Measurements from ENCODE around the gene AKAP13.
"Not testable (repeated sequence)": the region's sequence is repeated elsewhere in the genome, so short reads cannot be mapped to it uniquely, and the experiment has no call there.

The AKAP13 gene

DNA sequence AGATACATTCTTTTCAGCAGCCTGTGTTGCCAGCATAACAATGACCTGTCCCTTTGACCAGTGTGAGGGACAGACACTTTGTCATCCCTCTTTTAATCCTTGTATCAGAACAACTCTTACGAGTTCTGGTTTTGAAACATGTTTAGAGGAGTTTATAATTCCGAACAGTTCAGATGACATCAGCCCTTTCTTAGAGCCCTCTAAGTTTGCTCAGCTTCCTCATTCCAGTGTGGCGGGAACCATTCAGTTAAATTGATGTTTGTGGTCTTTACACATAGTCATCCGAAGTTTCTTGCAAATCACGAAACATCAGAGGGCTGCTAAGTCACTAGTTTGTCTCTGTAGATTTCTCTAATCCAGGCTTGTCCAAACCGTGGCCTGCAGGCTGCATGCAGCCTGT is 102.5 kb downstream of the AKAP13 start:
- DNase-seq: no peak

DNA sequence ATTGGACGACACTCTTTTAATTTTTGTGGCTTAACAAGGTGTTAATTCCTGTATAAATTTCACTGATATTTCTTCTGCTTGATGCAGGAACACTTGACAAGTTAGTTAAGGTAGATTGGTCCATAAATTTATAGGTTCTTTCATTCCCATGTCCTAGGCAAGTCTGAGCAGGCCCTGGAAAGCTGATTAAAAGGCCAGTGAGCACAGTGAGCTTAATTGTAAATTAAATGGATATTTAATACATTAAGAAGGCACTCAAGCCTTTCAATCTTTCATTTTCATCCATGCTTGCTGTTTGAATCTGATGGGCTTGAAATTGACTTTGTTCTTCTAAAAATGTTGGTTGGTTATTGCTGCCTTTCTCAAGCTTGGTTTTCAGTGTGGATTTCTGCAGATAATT is 103.6 kb downstream of the AKAP13 start:
- DNase-seq: not testable (repeated sequence)

DNA sequence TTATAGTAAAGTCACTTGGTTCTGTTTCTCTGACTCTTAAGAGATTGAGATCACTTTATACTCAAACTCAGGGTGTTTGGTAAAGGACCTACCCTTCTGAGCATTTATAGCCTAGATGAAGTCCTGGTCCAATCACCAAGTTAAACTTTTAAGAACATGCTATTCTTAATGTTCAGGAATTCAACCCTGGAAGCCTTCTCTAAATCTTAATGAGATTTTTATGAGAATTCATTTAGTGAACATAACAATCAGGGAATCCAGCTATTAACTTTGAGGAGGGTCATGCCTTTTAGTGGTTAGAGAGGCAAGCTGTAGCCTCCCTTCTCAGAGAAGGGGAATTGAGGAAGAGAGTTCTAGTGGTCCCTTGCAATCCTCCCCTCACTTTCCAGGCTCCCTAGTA is 104.5 kb downstream of the AKAP13 start:
- DNase-seq: not testable (repeated sequence)

DNA sequence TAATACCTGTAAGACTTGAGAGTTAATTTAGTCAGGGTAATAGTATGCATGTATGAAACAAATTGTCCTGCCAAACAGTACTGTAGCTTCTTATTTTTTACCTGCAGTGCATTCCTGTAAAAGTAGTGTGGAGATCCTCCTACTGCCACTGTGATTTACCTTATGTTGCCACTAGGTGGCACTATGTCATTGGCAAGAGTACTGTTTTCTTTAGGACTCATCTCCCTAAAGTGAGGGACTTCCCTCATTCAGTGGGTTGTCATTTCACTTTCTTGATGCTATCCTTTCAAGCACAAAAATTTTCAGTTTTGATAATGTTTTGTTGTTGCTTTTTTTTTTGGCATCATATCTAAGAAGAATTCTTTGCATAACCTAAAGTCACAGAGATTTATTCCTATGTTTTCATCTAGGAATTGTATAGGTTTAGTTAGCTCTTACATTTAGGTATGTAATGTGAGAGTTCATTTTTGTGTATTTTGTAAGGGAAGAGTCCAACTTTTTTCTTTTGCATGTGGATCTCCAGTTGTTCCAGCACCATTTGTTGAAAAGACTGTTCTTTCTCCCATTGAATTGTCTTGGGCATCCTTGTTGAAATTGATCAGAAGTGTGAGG is 105.7 kb downstream of the AKAP13 start:
- peak; percentile 21 for DNase-seq

DNA sequence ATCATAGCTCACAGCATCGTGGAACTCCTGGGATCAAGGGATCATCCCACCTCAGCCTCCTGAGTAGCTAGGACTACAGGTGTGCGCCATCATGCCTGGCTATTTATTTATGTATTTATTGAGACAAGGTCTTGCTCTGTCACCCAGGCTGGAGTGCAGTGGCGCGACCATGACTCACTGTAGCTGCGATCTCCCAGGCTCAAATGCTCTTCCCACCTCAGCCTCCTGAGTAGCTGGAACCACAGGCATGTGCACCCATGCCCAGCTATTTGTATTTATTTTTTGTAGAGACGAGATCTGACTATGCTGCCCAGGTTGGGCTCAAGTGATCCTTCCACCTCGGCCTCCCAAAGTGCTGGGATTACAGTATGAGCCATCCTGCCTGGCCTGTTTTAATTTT is 107.4 kb downstream of the AKAP13 start:
- DNase-seq: not testable (repeated sequence)

DNA sequence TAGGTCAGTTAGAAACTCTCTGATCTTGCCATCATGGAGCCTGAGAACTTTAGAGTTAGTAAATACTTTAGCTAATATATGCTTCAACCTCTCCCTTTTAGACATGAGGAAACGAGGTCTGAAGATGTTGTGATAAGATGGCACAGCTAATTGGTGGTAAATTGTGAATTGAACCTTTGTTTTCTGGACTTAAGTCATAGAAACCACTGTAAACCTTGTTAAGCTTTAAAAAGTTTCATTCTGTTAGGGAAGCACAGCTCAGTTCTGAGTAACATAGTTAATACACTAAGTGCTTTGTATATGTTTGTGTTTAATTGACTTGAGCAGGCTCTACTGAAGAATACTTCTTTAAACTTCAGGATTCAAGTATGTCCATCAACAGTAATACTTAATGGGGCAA is 108.6 kb downstream of the AKAP13 start:
- DNase-seq: no peak

DNA sequence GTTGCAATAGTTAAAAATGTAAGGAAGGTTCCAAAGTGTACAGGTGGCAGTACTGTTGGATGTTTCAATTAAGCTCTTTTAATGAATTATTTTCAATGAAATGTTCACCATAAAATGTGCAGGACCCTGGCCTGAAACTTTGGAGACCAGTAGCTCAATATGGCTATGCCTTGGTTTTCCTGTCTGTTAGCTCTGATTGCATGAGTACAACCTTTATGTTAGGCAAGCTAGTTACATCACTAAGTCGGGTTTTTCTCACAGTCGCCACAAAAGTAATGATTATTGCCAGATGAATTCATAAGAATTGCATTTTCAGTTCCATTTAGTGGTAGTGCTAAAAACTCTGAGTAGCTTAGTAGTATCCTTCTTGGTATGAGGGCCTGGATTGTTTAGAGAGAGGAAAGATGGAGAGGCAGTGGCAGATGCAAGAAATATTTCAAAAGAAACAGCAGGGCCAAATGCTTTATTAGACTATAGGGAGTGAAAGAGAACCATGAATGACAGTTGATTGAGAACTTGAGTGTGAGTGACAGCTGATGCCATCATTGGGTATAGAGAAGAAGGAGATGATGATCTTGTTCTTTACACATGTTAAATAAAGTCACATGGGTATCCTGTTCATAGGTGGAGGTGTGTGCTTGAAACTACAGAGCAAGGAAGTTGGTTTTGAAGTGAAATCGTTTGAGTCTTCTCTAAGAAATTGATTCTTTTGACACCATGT is 109.5 kb downstream of the AKAP13 start:
- no peak for DNase-seq

DNA sequence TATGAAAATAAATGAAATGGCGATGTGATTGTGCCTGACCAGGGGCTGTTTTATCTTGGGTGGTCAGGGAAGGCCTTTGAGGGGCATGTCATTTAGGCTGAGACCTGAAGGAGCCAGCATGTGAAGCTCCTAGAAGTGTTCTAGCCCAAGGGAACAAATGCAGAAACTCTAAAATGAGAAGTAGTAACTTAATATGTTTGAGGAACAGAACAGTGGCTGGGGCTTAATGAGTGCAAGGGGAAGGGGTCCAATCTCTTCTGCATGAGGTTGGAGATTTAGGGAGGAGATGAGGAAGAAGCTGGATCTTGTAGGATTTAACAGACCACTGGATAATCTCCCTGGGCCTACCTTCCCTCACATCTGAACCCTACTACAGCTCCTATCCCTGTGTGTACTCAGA is 110.5 kb downstream of the AKAP13 start:
- DNase-seq: no peak

DNA sequence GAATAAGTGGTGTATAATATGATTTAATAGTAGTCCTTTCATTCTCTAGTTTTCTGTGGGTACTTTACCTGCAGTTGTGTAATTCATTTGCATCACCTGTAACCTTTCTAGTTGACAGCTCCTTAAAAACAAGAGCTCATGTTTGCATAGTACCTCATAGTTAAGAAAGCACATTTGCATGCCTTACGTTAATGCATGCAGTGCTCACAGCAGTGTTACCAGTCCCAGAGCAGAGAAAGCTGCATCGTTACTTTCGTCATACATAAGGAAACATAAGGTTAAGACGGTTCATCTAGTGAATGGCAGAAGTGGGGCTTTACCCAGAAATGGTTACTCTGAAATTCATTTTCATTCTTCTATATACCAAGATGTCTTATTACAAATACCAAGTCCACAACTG is 111.3 kb downstream of the AKAP13 start:
- no peak for DNase-seq

DNA sequence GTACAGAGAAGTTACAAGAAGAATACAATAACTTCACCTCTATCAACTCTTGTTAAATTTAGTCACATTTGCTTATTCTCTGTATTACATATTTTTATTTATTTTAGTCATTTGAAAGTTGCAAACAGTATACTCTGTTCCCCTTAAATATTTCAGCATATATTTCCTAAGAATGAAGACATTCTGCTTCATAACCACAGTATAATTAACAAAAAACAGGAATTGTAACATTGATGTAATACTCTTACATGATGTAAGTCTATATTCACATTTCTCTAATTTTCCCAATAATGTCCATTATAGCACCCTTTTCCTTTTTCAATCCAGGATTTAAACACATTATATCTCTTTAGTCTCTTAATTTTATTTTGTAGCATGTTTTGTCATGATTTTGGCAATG is 112.0 kb downstream of the AKAP13 start:
- no peak for DNase-seq

DNA sequence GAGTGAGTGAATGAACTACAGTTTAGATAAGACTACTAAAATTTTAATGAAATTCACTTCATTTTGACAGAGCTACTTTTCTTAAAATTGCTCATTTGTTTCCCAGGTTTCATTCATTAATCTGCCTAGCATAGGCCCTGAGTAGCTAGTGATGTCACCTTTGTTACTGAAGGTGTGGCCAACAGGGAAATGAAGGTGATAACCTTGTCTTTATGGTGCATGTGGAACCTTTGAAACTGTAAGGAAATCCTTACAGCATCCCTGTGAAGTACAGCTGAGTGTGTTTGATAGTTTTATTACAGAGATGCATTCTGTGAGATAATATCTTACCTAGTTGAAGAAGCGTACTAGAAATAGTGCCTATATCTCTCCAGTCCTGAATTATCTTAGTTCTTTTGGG is 112.9 kb downstream of the AKAP13 start:
- DNase-seq: no peak

DNA sequence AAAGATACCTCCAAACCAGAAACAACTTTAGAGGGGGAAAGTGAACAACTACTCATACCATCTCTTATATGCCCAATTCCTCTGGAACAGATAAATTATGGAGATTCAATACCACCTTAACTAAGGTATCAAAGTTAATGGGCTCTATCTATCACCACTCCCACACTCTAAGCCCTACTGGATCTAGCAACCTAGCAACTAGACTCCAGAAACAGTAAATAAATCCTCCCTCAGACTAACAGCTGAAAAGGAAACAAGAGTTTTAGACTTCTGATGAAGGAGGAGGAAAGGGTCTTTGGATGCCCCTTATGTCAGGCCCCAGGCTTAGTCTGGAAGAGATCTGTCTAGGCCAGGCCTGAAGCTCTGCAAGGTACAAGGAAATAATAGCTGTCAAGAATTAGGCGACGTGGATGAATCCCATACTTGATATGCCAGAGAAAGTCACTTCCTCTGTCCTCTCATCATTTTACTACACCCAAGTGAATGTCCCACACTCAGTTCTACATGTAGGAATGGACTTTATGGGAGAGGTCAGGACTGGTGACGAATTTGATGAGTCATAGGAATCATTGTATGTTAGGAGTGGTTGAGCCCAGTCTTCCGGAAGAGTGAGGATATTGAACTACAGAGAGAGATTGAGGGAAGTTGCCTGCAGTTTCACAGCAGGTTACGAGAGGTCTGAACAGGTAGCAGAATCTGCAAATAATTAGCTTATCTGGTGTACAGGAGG is 113.8 kb downstream of the AKAP13 start:
- no peak for DNase-seq

DNA sequence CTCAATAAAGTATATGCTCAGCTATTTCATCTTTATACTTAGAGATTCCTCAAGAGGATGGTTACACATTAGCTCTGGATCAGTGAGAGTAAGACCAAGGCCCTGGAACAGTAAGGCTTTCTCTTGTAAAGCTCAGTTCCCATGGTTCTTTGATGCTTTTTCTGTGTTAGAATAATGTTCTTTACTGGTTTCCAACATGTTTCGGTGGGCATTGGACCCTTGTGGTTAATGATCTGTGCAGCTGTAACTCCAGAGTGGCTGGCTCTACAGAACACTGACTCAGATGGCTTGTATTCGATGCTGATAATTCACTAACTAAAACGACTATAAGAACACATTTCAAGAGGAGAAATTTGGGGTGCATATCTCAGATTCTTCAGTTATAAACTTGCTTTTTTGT is 114.7 kb downstream of the AKAP13 start:
- DNase-seq: no peak

DNA sequence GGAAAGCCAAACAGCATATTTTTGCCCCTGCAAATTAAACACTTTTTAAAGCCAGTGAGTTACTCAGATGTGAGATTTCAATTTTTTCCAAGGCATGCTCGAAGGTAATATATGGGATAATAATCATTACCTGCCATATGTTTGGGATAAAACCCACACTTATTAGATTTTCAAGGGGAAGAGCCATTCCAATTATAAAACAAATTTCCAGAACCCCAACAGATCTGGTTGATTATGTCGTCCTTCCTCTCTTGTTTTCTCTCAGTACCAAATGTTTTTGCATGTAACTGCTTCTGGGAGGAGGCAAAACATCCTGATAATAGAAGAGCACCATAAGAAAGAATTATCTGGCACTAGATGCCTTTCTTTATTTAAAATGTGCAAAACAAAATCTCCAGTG is 115.1 kb downstream of the AKAP13 start:
- DNase-seq: no peak

DNA sequence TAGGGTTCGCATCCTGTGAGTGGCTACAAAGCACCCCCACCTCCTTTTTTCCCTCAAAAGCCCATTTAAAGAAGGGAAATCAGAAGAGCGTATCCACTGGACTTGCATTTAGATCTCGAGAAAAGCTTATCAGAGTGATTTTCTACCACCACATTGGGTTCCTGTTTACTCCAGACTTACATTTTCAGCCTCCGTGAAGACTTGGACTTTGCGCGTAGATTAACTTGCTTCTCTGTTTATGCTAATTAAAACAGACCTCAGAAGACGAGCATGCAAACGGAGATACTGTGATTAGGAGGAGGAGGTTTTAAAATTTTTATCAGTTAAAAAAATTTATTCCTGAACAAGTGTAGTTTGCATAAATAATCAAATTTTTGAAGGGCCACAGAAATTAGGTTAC is 115.7 kb downstream of the AKAP13 start:
- no peak for DNase-seq

DNA sequence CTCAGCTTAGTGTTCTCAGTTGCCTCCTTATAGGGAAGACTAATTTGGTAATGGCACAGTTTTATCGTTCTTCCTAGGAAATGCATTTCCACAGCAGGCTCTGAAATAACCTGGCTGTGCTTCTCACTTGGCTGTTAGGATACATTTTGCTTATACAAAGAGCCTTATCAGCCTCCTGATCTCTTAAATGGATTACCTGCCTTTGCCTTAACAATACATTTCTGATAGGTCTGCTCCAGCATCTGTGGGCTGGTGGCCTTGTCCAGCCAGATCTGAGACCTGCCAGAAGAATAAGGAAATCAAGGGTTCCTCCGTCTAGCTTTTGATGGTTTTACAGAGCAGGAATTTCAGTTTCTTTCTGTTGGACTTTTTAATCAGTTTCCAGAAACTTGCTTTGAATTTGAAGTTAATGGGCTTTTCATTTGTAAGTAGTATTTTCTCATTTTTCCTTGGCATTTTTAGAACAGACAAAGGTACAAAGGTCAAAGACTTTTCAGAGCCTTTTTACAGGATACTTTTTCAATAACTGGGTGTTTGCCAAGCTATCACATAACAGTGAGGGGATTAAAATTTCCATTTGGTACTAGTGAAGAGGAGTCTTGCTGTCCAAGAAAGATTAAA is 116.3 kb downstream of the AKAP13 start:
- no peak for DNase-seq

DNA sequence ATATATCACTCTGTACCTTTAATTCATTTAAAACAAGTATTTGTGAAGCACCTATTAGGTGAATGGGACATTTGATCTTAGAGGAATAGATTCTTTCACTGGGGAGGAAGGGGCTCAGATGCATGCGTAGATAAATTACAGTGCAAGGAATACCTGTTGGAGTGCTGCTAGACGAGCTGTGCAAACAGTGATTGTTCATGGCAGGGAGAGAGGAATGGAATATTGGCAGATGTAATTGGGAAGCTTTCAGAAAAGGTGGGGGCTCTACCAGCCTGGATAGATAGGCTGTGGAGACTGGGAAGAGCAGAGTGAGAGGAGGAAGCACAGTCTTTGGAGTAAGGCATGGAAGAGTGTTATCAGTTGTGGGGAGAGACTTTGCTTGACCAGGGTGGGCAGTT is 116.8 kb downstream of the AKAP13 start:
- peak; percentile 49 for DNase-seq

DNA sequence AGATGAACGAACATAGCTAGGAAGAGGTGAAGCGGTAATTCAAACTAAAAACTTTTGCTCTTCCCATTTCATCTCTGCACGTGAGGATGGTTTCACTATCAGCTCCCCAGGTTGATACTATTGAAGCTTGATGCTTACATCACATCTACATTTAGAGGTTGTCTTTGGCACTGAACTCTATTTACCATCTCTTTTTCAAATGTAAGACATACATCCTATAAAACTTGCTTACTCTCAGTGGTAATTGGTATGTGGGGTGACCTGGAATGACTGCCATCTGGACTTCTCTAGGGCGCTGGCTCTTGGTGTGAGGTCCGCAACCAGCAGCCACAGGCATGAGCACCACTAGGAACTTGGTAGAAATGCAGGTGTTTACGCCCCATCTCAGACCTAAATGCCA is 118.1 kb downstream of the AKAP13 start:
- DNase-seq: no peak

DNA sequence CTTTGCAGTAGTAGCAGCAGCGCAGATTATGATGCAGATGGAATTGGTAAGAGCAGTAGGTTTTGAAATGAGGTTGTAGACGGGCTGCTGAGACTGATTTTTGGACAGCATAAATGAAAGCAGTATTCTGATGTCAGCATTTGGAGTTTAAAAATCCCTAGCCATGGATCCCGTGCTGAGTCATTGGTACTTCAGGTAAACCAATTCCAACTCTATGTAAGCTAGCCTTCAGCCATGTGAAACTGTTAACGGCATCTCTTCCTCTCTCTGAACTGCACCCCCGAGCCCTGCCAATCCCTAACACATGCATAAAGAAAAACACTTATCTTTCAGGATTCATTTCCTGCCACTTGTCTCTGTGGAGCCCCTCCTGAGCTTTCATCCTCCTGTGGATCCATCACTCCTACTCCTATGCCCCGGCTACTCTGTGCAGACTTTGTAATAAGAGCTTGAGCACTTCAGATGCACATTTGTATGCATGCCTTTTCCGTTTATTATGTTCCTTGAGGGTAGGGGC is 119.0 kb downstream of the AKAP13 start:
- peak; percentile 24 for DNase-seq

DNA sequence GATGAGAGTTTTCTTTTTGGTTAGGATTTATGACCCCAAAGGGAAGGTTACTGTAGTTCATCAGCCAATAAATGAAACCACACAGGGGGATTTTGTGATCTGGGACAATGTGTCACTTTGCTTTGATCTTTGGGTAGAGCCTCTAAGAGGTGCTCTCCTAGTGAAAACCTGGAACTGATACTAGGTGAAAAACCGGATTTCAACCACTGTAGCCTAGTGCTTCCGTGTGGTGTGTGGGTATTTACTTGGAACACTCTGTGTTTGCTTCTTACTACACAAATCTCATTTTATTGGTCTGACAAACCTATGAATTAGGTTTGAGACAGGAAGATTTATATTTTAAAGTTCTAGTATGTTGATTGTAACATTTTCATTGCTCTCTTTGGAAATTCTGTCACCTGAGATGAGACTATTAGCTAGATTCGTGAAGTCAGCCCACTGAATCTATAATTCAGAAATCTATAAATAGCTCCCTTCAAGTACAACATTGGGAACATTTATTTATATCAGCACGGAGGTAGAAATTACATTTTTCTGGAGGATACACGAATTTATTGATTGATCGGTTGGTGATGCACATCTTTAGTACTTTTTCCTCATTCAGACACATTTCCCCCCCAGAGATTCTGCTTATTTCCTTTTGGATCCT is 119.8 kb downstream of the AKAP13 start:
- no peak for DNase-seq

DNA sequence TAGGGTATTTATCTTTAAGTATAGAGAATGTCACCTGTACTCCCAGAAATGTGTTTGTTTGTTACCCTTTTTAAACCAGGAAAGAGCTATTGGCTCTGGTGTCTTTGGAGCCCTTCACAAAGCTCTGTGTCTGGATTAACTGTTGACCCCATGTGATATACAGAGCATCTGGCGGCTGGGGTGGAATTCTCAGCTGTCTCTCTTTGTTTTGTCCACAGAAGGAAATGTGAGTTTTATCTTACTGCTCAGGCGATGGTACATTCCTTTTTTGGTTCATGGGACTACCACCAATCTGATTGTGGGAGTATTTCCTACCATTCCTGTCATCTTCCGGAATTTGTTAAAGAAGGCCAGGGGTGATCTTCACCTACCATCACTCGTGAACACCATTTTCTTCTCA is 120.3 kb downstream of the AKAP13 start:
- no peak for DNase-seq

DNA sequence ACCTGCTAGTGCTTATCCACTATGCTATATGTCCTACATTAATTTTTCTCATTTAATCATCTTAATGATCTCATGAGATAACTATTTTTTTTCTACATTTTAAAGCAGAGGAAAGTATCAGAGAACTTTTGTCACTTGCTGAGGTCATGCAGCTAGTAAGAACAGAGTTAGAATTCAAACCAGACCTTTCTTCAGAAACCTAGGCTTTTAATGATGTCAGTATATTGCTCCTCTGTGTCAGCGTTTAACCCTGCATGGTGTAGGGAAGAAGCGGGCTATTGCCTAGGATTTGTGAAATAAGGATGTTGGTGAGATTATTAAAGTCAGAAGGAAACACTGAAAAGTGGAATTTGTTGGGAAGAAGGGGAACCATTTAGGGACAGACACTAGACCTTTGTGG is 121.2 kb downstream of the AKAP13 start:
- DNase-seq: no peak

DNA sequence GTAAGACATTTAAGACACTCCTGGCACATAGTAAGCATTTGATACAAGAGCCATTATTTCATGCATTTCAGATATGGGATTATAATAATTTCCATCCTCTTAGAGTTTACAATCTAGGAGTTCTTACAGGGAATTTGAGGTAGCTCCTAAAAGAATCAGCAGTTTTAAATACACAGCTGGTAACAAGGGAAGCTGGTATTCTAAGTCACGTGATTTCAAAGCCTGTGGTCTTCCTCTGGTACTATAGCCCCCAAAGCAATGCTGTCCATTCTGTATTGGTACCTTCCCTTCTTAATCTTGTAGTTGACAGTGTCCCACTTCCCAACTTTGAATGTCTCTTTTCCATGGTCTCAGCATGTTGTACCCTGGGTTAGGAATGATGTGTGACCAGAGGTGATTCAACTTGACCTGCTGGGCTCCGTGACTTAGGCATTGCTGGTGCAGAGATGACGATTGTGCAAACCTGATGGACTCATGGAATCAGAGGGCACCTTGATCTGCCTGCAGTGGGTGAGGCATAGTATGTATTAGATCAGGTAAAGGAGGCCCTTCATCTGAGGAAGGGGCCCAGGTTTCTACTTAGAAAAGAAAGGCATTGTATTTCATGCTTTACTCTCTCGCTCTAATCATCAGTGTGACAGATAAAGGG is 122.9 kb downstream of the AKAP13 start:
- no peak for DNase-seq

Data from NCI-H2029 (cell line).